Mesodermal cell (in vitro differentiated cells): Measurements from ENCODE around the gene PSG7.
"Not testable (repeated sequence)": the region's sequence is repeated elsewhere in the genome, so short reads cannot be mapped to it uniquely, and the experiment has no call there.

Experiments
- H3K27ac ChIP-seq: 2 replicates; pipeline ENCODE4 v1.7.0; 2013; ENCODE audit warnings: mild to moderate bottlenecking, low read depth, low read length, moderate library complexity; ENCODE audit not compliant: severe bottlenecking
- H3K36me3 ChIP-seq: 2 replicates; pipeline ENCODE4 v1.7.1; 2013; ENCODE audit warnings: mild to moderate bottlenecking, low read length, moderate library complexity; ENCODE audit not compliant: control insufficient read depth, insufficient read depth
- H3K4me1 ChIP-seq: one replicate; pipeline ENCODE4 v1.7.1; 2013; ENCODE audit warnings: mild to moderate bottlenecking, low read length; ENCODE audit not compliant: insufficient read depth, control insufficient read depth, poor library complexity, severe bottlenecking
- H3K4me3 ChIP-seq: 2 replicates; pipeline ENCODE4 v1.7.0; 2013; ENCODE audit warnings: low read length, control low read depth, mild to moderate bottlenecking; ENCODE audit not compliant: insufficient read depth, poor library complexity, severe bottlenecking; ENCODE audit errors: extremely low read depth
- H3K9me3 ChIP-seq: 2 replicates; pipeline ENCODE4 v1.7.1; 2013; ENCODE audit warnings: mild to moderate bottlenecking, low read length, moderate library complexity; ENCODE audit not compliant: control insufficient read depth
- WGBS, 2 experiments: methylation state at CpG; one replicate each; pipeline ENCODE4 v1.1.5; 2013; ENCODE audit warnings: missing lambda C conversion rate in 2 of 2; ENCODE audit not compliant: insufficient coverage in 2 of 2; 5-methylcytosine and 5-hydroxymethylcytosine counted together

Gene PSG7

GRCh38 chr19:42887876-42888445 is 49.0 kb downstream of the PSG7 start:
- not testable (repeated sequence) for H3K4me3 ChIP-seq, H3K4me1 ChIP-seq, H3K36me3 ChIP-seq, H3K27ac ChIP-seq
- peaks cover 12% of the 10 kb centered on the region for H3K9me3 ChIP-seq

- H3K9me3 ChIP-seq, H3K4me1 ChIP-seq, H3K4me3 ChIP-seq, H3K27ac ChIP-seq, H3K36me3 ChIP-seq: not testable (repeated sequence)
- no CpG with 5 or more reads among the region's 2 CpGs for WGBS, 2 experiments
Observed at GRCh38 chr19:42882730-42883129, 54.3 kb downstream of the PSG7 start.

GRCh38 chr19:42882010-42882409 is 55.0 kb downstream of the PSG7 start:
- not testable (repeated sequence) for H3K4me1 ChIP-seq, H3K4me3 ChIP-seq, H3K9me3 ChIP-seq, H3K36me3 ChIP-seq, H3K27ac ChIP-seq
- WGBS, 2 experiments, result 77 to 81% methylated on average over 3 to 4 of the region's 5 CpGs

- H3K4me3 ChIP-seq, H3K4me1 ChIP-seq, H3K9me3 ChIP-seq, H3K27ac ChIP-seq, H3K36me3 ChIP-seq: not testable (repeated sequence)
- 65 to 93% methylated on average over 3 to 4 of the region's 8 CpGs for WGBS, 2 experiments
Observed at GRCh38 chr19:42881279-42881678, 55.7 kb downstream of the PSG7 start.

- not testable (repeated sequence) for H3K4me1 ChIP-seq, H3K27ac ChIP-seq, H3K4me3 ChIP-seq, H3K9me3 ChIP-seq, H3K36me3 ChIP-seq
- WGBS, 2 experiments, result 89 to 93% methylated on average over 4 to 5 of the region's 9 CpGs
Observed at GRCh38 chr19:42880621-42881020, 56.4 kb downstream of the PSG7 start.

- H3K9me3 ChIP-seq, result no peaks in the 10 kb centered on the region
- H3K4me1 ChIP-seq, result peaks cover 9% of the 10 kb centered on the region
- no peaks in the 10 kb centered on the region for H3K36me3 ChIP-seq
- no peak within 1 kb of the TSS for H3K4me3 ChIP-seq
- no peak within 1 kb of the TSS for H3K27ac ChIP-seq
- whole genome bisulfite sequencing, 2 experiments, result 69 to 78% methylated on average over 1 of the region's 2 CpGs
Observed at GRCh38 chr19:42879613-42880012, 57.4 kb downstream of the PSG7 start, which contains the start of gene PSG1. Gene PSG1 (minus strand): TSS chr19:42879713. CDS start chr19:42879581, 132 bp downstream.

- not testable (repeated sequence) for H3K36me3 ChIP-seq, H3K9me3 ChIP-seq, H3K27ac ChIP-seq, H3K4me3 ChIP-seq
- peaks cover 12% of the 10 kb centered on the region for H3K4me1 ChIP-seq
Observed at GRCh38 chr19:42876596-42876995, 60.4 kb downstream of the PSG7 start.

- not testable (repeated sequence) for H3K4me3 ChIP-seq, H3K36me3 ChIP-seq, H3K9me3 ChIP-seq
- Histone ChIP-seq H3K27ac (peak overlapping the region; percentile 25), H3K4me1 (peaks cover 12% of the 10 kb centered on the region)
- WGBS, 2 experiments, result 20 to 67% methylated on average over 1 of the region's 1 CpG
Observed at GRCh38 chr19:42875881-42876280, 61.1 kb downstream of the PSG7 start.

- peak overlapping the region; percentile 81 for H3K27ac ChIP-seq
- 80 to 91% methylated on average over 1 of the region's 4 CpGs for WGBS, 2 experiments
Observed at GRCh38 chr19:42874901-42875813, 61.9 kb downstream of the PSG7 start.

GRCh38 chr19:42874136-42874535 is 62.9 kb downstream of the PSG7 start:
- peaks cover 12% of the 10 kb centered on the region for H3K4me1 ChIP-seq
- H3K4me3 ChIP-seq, H3K9me3 ChIP-seq, H3K36me3 ChIP-seq, H3K27ac ChIP-seq: not testable (repeated sequence)
- 81 to 85% methylated on average over 2 to 3 of the region's 3 CpGs for WGBS, 2 experiments

More at GRCh38 chr19:42874901-42875813, 61.9 kb downstream of the PSG7 start:
- H3K4me1 ChIP-seq, result peaks cover 12% of the 10 kb centered on the region
- H3K9me3 ChIP-seq, H3K36me3 ChIP-seq, H3K4me3 ChIP-seq: not testable (repeated sequence)
